Epithelial cell of prostate (primary cell): Measurements from ENCODE around the gene BTN3A1.
A peak's percentile ranks its signal among the peaks of the same experiment; 100 is the strongest.
"Not testable (repeated sequence)": the region's sequence is repeated elsewhere in the genome, so short reads cannot be mapped to it uniquely, and the experiment has no call there.

Source experiments
- DNase-seq: peaks from one replicate; pipeline ENCODE4 v3.0.0-alpha.2; 2011; ENCODE audit warnings: low read depth, low spot score
- H3K27ac ChIP-seq: fragments of 450-650 bp; 2 replicates; pipeline ENCODE4 v1.5.1; 2017; ENCODE audit warnings: mild to moderate bottlenecking

The BTN3A1 gene

GRCh38 chr6:26437550-26437949, 35.5 kb downstream of the BTN3A1 start:
- no peak for DNase-seq
- H3K27ac ChIP-seq: no peak overlapping the region

GRCh38 chr6:26438000-26438399, 35.9 kb downstream of the BTN3A1 start:
- H3K27ac ChIP-seq: no peak overlapping the region
- DNase-seq: no peak

- DNase-seq: peak; percentile 66
- H3K27ac ChIP-seq: peak overlapping the region; percentile 57
Observed at GRCh38 chr6:26439151-26440125, 37.4 kb downstream of the BTN3A1 start.

GRCh38 chr6:26440977-26441358, 38.9 kb downstream of the BTN3A1 start:
- H3K27ac ChIP-seq: no peak overlapping the region
- no peak for DNase-seq

- no peak for DNase-seq
- H3K27ac ChIP-seq: no peak overlapping the region
Observed at GRCh38 chr6:26441977-26442376, 39.9 kb downstream of the BTN3A1 start.

- H3K27ac ChIP-seq: no peak overlapping the region
- no peak for DNase-seq
Observed at GRCh38 chr6:26445934-26446667, 44.0 kb downstream of the BTN3A1 start.

GRCh38 chr6:26447257-26447656, 45.2 kb downstream of the BTN3A1 start:
- DNase-seq: no peak
- H3K27ac ChIP-seq: no peak overlapping the region

- no peak overlapping the region for H3K27ac ChIP-seq
- no peak for DNase-seq
Observed at GRCh38 chr6:26450240-26450639, 48.2 kb downstream of the BTN3A1 start.

- DNase-seq: no peak
- no peak overlapping the region for H3K27ac ChIP-seq
Observed at GRCh38 chr6:26452631-26453235, 50.7 kb downstream of the BTN3A1 start.

- H3K27ac ChIP-seq: no peak overlapping the region
- DNase-seq: no peak
Observed at GRCh38 chr6:26454631-26455030, 52.6 kb downstream of the BTN3A1 start.

GRCh38 chr6:26455357-26455970, 53.4 kb downstream of the BTN3A1 start:
- peak; percentile 12 for DNase-seq
- H3K27ac ChIP-seq: peak overlapping the region; percentile 51

GRCh38 chr6:26457264-26457805, 55.3 kb downstream of the BTN3A1 start:
- DNase-seq: no peak

GRCh38 chr6:26457806-26458688, 56.0 kb downstream of the BTN3A1 start, which contains the start of gene BTN2A1:
TSS of gene BTN2A1 (plus strand) at chr6:26457955. CDS start at chr6:26458637, 682 bp downstream.
- H3K27ac ChIP-seq: peak within 1 kb of the TSS; percentile 78
- DNase-seq: peak; percentile 46

More at GRCh38 chr6:26457264-26457805, 55.3 kb downstream of the BTN3A1 start:
- H3K27ac ChIP-seq: peak overlapping the region; percentile 78

- H3K27ac ChIP-seq: no peak overlapping the region
- no peak for DNase-seq
Observed at GRCh38 chr6:26459023-26459810, 57.1 kb downstream of the BTN3A1 start.

GRCh38 chr6:26461353-26461752, 59.3 kb downstream of the BTN3A1 start:
- H3K27ac ChIP-seq, DNase-seq: not testable (repeated sequence)

- H3K27ac ChIP-seq: no peak overlapping the region
- no peak for DNase-seq
Observed at GRCh38 chr6:26464014-26464413, 61.9 kb downstream of the BTN3A1 start.

- no peak for DNase-seq
- H3K27ac ChIP-seq: no peak overlapping the region
Observed at GRCh38 chr6:26464416-26465131, 62.5 kb downstream of the BTN3A1 start.
